BLaER1 treated with 17β-estradiol and CSF1 and Interleukin-3, amounts not matched to agents 10 nM and 100 nM (cell line): ENCODE measurements around the gene HES4.
"Not testable (repeated sequence)": the region's sequence is repeated elsewhere in the genome, so short reads cannot be mapped to it uniquely, and the experiment has no call there.

ENCODE experiments used
- H3K27ac ChIP-seq, 11 experiments: shearing (Covaris generic); formaldehyde crosslinking; 2 replicates each; pipeline ENCODE4 v1.8.1; 2022
- H3K27me3 ChIP-seq, 11 experiments: shearing (Covaris generic); formaldehyde crosslinking; 2 replicates each; pipeline ENCODE4 v1.8.1; 2022
- H3K36me3 ChIP-seq, 11 experiments: shearing (Covaris generic); formaldehyde crosslinking; 2 replicates each; pipeline ENCODE4 v1.8.1; 2022
- H3K4me1 ChIP-seq, 10 experiments: shearing (Covaris generic); formaldehyde crosslinking; 2 replicates each; pipeline ENCODE4 v1.8.1; 2022
- H3K4me2 ChIP-seq, 11 experiments: shearing (Covaris generic); formaldehyde crosslinking; 2 replicates each; pipeline ENCODE4 v1.8.1; 2022
- H3K4me3 ChIP-seq, 10 experiments: shearing (Covaris generic); formaldehyde crosslinking; 2 replicates each; pipeline ENCODE4 v1.8.1; 2022
- H3K9ac ChIP-seq, 11 experiments: shearing (Covaris generic); formaldehyde crosslinking; 2 replicates each; pipeline ENCODE4 v1.8.1; 2022
- H3K9me3 ChIP-seq, 11 experiments: shearing (Covaris generic); formaldehyde crosslinking; replicated peaks in 1 of 11; 2 replicates each; pipeline ENCODE4 v1.8.1; 2022
- H4K20me1 ChIP-seq, 11 experiments: shearing (Covaris generic); formaldehyde crosslinking; 2 replicates each; pipeline ENCODE4 v1.8.1; 2022
- Cebpa-rat ChIP-seq, 11 experiments: shearing (Covaris generic); IDR thresholded peaks; 2 replicates each; pipeline ENCODE4 v1.8.1; 2022

The HES4 gene

DNA sequence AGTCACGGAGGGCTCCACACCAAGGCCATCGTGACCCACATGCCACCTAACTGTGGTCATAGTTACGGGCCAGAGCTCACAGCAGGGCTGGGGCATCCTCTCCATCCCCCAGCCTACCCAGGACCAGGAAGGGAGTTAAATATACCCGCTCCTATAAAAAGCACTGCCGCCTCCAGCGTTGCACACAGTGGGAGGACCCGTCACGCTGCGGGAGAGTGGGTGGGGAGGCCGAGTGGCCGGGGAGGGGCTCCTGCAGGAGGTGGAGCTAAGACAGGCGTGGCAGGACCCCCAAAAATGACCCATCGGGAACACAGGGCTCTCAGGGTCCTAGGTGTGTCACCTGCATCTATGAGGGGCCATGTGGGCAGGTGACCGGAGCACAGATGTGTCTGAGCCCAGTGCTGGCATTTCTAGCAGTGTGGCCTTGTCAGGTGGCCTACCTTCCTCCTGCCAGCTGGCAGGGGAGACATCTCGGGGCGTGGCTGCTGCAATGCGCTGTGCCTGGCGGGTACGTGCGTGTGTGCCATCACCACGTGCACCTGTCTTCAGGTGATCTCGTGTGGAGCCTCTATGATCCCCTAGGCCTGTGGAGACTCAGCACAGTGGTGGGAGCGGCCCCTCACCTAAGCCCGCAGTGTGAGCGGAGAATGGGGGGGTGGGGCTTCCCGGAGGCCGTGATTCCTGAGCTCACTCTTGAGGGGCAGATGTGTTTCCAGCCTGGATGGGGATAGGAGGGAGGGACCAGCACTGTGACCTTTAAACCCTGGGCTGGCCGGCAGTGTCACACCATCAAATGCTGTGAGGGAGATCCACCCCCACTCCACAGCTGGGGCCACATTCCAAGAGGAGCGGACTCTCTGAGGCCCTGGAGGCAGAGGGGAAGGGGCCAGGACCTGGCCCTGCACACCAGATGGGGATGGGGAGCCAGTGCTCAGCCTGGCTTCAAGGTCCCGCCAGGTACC, 37.8 kb upstream of the HES4 start:
- peaks cover 0 to 19% (median 0%) of the 10 kb centered on the region in 11 experiments; a peak in 4 of 22 replicates for H3K36me3 ChIP-seq
- no peaks in the 10 kb centered on the region for H3K9me3 ChIP-seq
- H3K4me3 ChIP-seq = no peak overlapping the region; a peak in 1 of 20 replicates
- H4K20me1 ChIP-seq = peaks cover 58 to 94% (median 80%) of the 10 kb centered on the region in 11 experiments; a peak in 21 of 22 replicates
- H3K4me2 ChIP-seq = peak overlapping the region; percentile 98 to 100 (median 100); a peak in 21 of 22 replicates
- no peak for TF ChIP-seq Cebpa-rat (IDR thresholded peaks at IDR 0.05)
- H3K27me3 ChIP-seq = peaks cover 31 to 73% (median 37%) of the 10 kb centered on the region in 11 experiments
- no peak overlapping the region for H3K27ac ChIP-seq
- H3K9ac ChIP-seq = peak overlapping the region in 2 of 11 experiments; percentile 29 to 37; a peak in 2 of 22 replicates
- H3K4me1 ChIP-seq = peaks cover 40 to 73% (median 67%) of the 10 kb centered on the region in 10 experiments

DNA sequence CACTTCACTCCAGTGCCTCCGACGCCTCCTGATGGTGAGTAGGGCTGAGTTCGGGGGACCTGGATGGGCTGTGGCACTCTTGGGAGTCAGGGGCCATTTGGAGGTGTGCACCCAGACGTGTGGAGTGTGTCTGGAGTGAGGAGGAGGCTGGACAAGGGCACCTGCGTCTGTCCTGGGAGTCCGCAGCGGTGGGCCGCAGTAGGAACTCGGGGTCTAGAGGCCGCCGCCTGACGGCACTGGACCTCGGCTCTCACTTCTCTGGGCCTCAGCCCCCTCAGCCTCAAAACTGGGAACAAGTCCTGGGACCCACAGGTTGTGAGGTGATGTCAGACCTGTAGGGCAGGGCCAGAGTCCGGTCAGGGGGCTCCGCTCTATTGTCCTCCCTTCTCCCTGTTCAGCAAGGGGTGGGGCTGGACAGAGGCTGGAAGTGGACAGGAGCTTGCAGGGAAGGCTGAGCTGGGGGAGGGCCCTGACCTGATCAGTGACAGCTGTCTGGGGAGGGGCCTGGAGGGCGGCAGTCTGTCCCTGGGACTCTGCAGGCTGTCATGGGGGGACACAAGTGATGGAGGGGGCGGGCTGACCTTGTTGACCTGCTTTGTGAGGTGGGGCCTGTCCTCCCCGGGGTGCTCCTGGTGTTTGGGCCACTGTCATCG, 35.5 kb upstream of the HES4 start:
- Histone ChIP-seq H3K36me3 (peaks cover 0 to 5% (median 0%) of the 10 kb centered on the region in 11 experiments; a peak in 1 of 22 replicates), H3K4me2 (peak overlapping the region in 8 of 11 experiments; percentile 1 to 100 (median 62); a peak in 5 of 22 replicates), H3K27ac (no peak overlapping the region), H3K27me3 (peaks cover 30 to 84% (median 36%) of the 10 kb centered on the region in 11 experiments), H3K4me1 (peaks cover 55 to 91% (median 86%) of the 10 kb centered on the region in 10 experiments), H4K20me1 (peaks cover 69 to 95% (median 80%) of the 10 kb centered on the region in 11 experiments; a peak in 21 of 22 replicates), H3K9ac (no peak overlapping the region), H3K9me3 (no peaks in the 10 kb centered on the region), H3K4me3 (no peak overlapping the region)
- no peak for TF ChIP-seq Cebpa-rat (IDR thresholded peaks at IDR 0.05)

DNA sequence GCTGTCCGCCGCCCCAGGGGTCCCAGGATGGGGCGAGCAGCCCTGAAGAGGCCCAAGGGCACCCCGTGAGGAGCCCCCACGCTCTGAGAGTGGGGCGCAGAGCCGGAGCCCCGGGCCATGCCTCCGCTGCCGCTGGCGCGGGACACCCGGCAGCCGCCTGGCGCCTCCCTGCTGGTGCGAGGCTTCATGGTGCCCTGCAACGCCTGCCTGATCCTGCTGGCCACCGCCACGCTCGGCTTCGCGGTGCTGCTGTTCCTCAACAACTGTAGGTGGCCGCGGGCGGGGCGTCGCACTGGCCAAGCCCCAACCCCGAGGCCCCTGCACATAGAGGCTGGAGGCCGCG, 34.5 kb upstream of the HES4 start:
- Histone ChIP-seq H3K9ac (peak overlapping the region in 3 of 11 experiments; percentile 67 to 70 (median 68); a peak in 6 of 22 replicates), H3K27me3 (peaks cover 22 to 73% (median 27%) of the 10 kb centered on the region in 11 experiments), H3K4me2 (peak overlapping the region; percentile 87 to 98 (median 93)), H3K36me3 (peaks cover 0 to 5% (median 0%) of the 10 kb centered on the region in 11 experiments; a peak in 1 of 22 replicates), H4K20me1 (peaks cover 59 to 85% (median 70%) of the 10 kb centered on the region in 11 experiments; a peak in 21 of 22 replicates), H3K4me3 (peak overlapping the region; percentile 45 to 65 (median 55); a peak in 16 of 20 replicates), H3K27ac (no peak overlapping the region), H3K4me1 (peaks cover 45 to 84% (median 77%) of the 10 kb centered on the region in 10 experiments), H3K9me3 (no peaks in the 10 kb centered on the region)
- TF ChIP-seq Cebpa-rat (IDR thresholded peaks at IDR 0.05) = no peak

DNA sequence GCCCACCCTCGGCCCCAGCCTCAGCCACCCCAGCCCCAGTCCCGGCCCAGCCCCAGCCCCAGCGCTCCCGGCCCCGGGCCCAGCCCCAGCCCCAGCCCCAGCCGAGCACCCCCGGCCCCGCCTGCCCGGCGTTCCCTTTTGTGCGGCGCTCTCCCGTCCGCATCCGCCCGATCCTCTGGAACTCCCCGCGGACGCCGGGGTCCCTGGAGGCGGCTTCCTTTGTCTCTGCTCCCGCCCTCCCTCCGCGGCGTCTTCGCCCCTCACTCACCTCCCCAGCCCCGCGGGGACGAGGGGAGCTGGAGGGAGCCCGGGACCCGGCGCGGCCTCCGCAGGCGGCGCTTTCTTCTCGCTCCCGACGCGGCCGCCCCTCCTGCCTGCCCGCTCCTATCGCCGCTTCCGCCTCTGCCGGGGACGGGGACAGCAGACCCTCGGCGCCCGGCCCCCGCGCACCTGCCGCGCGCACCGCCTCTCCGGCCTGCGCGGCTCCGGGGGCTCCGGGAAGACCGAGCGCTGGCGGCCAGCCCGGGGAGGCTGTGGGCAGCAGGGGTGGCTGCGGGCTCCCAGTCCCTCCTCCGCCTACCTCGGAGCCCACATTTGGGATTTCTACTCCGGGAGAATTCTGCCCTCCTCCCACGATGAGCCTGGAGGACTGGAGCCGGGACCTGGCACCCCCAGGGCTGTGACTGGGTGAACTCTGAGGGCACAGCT, 34.0 kb upstream of the HES4 start:
- Histone ChIP-seq H3K4me2 (peak overlapping the region; percentile 87 to 98 (median 93)), H3K27ac (no peak overlapping the region; a peak in 1 of 22 replicates), H3K36me3 (peaks cover 0 to 5% (median 0%) of the 10 kb centered on the region in 11 experiments; a peak in 1 of 22 replicates), H4K20me1 (peaks cover 54 to 79% (median 65%) of the 10 kb centered on the region in 11 experiments; a peak in 21 of 22 replicates), H3K4me1 (peaks cover 40 to 79% (median 72%) of the 10 kb centered on the region in 10 experiments), H3K9me3 (no peaks in the 10 kb centered on the region), H3K9ac (peak overlapping the region; percentile 15 to 70 (median 59); a peak in 15 of 22 replicates), H3K27me3 (peaks cover 22 to 68% (median 27%) of the 10 kb centered on the region in 11 experiments), H3K4me3 (peak overlapping the region; percentile 45 to 65 (median 55))
- no peak for TF ChIP-seq Cebpa-rat (IDR thresholded peaks at IDR 0.05)

DNA sequence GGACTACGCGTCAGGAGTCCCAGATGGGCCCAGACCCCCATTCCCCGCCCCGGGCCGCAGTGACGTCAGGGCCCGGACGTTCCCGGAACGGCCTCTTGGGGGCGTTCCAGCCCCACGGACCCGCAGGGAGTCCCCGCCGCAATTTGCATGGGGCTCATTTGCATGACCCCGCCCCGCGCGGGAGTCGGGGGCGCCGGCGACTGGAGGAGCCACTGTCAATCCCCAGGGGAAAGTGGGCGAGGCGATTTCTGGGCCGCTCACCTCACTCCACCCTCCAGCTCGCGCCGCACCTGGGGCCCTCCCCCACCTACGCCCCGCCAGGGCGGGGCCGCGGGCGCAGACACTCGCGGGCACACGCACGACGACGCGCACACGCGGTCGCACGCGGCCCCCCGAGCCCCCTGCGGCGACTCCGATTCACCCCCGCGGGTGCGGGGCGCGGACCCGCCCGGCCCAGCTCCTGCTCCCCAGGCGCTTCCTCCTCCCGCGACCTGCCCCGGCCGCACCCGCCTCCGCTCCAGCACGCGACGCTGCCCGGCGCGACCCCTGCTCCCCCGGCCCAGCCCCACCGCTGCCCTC, 33.2 kb upstream of the HES4 start:
- peaks cover 46 to 75% (median 57%) of the 10 kb centered on the region in 11 experiments; a peak in 21 of 22 replicates for H4K20me1 ChIP-seq
- H3K4me3 ChIP-seq = peak overlapping the region; percentile 53 to 72 (median 64)
- peak overlapping the region; percentile 92 to 100 (median 99) for H3K4me2 ChIP-seq
- peaks cover 32 to 74% (median 67%) of the 10 kb centered on the region in 10 experiments for H3K4me1 ChIP-seq
- peak overlapping the region in 3 of 11 experiments; percentile 25 to 40 (median 38); a peak in 2 of 22 replicates for H3K27ac ChIP-seq
- TF ChIP-seq Cebpa-rat (IDR thresholded peaks at IDR 0.05) = no peak
- peak overlapping the region; percentile 30 to 72 (median 61); a peak in 18 of 22 replicates for H3K9ac ChIP-seq
- peaks cover 0 to 5% (median 0%) of the 10 kb centered on the region in 11 experiments; a peak in 1 of 22 replicates for H3K36me3 ChIP-seq
- peaks cover 22 to 64% (median 27%) of the 10 kb centered on the region in 11 experiments for H3K27me3 ChIP-seq
- H3K9me3 ChIP-seq = no peaks in the 10 kb centered on the region

DNA sequence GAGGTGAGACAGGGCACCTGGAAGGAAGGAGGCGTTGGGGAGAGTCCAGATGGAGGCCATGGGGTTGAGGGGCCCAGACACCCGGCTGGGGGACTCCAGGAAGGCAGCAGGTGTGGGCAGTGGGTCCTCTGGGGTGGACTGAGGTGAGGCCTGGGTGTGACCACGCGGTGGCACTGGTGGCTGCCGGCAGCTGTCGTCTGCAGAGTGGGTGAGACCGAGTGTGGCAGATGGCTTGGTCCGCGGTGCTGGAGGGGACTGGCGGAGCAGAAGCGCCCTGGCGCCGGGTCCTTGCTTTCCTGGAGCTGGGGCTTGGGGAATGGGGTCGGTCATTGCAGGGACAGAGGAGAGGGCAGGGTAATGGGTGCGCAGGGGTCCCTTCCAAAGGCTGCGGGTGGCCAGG, 32.5 kb upstream of the HES4 start:
- no peak for TF ChIP-seq Cebpa-rat (IDR thresholded peaks at IDR 0.05)
- H3K27me3 ChIP-seq = peaks cover 22 to 63% (median 27%) of the 10 kb centered on the region in 11 experiments
- peak overlapping the region; percentile 53 to 72 (median 64); a peak in 18 of 20 replicates for H3K4me3 ChIP-seq
- peak overlapping the region; percentile 92 to 100 (median 99) for H3K4me2 ChIP-seq
- H3K9ac ChIP-seq = peak overlapping the region in 8 of 11 experiments; percentile 33 to 72 (median 58); a peak in 12 of 22 replicates
- H4K20me1 ChIP-seq = peaks cover 45 to 75% (median 55%) of the 10 kb centered on the region in 11 experiments; a peak in 21 of 22 replicates
- H3K36me3 ChIP-seq = peaks cover 0 to 5% (median 0%) of the 10 kb centered on the region in 11 experiments; a peak in 1 of 22 replicates
- no peaks in the 10 kb centered on the region for H3K9me3 ChIP-seq
- H3K4me1 ChIP-seq = peaks cover 32 to 74% (median 67%) of the 10 kb centered on the region in 10 experiments
- no peak overlapping the region for H3K27ac ChIP-seq

DNA sequence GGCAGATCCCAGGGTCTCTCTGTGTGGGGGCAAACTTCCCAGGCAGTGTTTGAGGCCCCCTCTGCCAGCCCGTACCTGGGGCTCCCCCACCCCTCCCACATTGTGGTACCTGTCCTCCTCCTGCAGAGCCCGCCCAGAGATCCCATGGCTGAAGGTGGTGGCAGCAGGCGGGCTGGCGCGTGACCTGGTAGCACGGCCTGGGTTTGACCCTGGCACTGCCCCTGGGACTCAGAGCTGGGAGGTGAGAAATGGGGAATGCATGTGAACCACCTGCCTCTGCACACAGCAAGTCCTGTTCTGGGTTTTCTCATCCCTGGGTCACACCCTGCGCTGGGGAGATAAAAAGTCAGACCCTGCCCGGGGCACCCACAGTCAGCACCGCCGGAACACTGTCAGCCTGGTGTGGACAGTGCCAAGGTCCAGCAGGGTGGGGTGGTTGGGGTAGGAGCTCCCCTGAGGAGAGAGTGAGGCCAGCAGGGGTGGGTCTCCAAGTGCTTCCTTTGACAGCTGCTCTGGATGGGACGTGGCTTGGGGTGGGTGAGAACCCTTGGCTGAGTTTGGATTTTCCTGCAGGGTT, 31.9 kb upstream of the HES4 start:
- Histone ChIP-seq H3K4me2 (peak overlapping the region; percentile 92 to 100 (median 99)), H3K9ac (peak overlapping the region in 3 of 11 experiments; percentile 56 to 70 (median 64); a peak in 6 of 22 replicates), H3K36me3 (peaks cover 0 to 5% (median 0%) of the 10 kb centered on the region in 11 experiments; a peak in 1 of 22 replicates), H4K20me1 (peaks cover 49 to 75% (median 56%) of the 10 kb centered on the region in 11 experiments; a peak in 21 of 22 replicates), H3K27ac (peak overlapping the region in 3 of 11 experiments; percentile 49 to 53 (median 51); a peak in 4 of 22 replicates), H3K4me1 (peaks cover 39 to 74% (median 67%) of the 10 kb centered on the region in 10 experiments), H3K4me3 (no peak overlapping the region), H3K27me3 (peaks cover 22 to 64% (median 27%) of the 10 kb centered on the region in 11 experiments), H3K9me3 (no peaks in the 10 kb centered on the region)
- no peak for TF ChIP-seq Cebpa-rat (IDR thresholded peaks at IDR 0.05)

DNA sequence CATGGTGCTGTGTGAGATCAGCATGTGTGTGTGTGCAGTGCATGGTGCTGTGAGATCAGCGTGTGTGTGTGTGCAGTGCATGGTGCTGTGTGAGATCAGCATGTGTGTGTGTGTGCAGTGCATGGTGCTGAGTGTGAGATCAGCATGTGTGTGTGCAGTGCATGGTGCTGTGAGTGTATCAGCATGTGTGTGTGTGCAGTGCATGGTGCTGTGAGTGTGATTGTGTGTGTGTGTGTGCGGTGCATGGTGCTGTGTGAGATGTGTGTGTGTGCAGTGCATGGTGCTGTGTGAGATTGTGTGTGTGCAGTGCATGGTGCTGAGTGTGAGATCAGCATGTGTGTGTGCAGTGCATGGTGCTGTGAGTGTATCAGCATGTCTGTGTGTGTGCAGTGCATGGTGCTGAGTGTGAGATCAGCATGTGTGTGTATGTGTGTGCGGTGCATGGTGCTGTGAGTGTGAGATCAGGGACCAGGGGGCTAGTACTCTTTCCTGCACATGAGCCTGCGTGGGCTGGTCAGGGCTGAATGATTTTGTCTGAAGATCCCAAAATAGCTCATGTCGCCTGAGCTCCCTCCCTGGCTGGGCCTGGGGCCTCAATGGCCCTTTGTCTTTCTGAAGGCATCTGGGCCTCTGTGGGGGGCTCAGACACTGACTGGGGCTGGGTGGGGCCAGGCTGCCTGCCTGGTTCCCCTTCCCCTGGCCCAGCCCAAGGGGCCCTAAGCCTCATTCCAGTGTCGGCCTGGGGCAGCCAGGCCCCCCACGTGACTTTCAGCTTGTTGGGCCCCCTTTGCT, 31.2 kb upstream of the HES4 start:
- H3K4me2 ChIP-seq = peak overlapping the region; percentile 92 to 100 (median 99)
- peaks cover 45 to 74% (median 68%) of the 10 kb centered on the region in 10 experiments for H3K4me1 ChIP-seq
- not testable (repeated sequence) for H3K4me3 ChIP-seq, H3K9me3 ChIP-seq, H3K36me3 ChIP-seq
- H3K27me3 ChIP-seq = peaks cover 22 to 58% (median 27%) of the 10 kb centered on the region in 11 experiments
- peaks cover 49 to 75% (median 56%) of the 10 kb centered on the region in 11 experiments; a peak in 21 of 22 replicates for H4K20me1 ChIP-seq
- H3K27ac ChIP-seq = peak overlapping the region in 3 of 11 experiments; percentile 49 to 53 (median 51); a peak in 4 of 22 replicates
- peak overlapping the region in 3 of 11 experiments; percentile 56 to 58 (median 57); a peak in 6 of 22 replicates for H3K9ac ChIP-seq
